ENCODE measurements around the gene BHLHE40.

BHLHE40 gene

DNA sequence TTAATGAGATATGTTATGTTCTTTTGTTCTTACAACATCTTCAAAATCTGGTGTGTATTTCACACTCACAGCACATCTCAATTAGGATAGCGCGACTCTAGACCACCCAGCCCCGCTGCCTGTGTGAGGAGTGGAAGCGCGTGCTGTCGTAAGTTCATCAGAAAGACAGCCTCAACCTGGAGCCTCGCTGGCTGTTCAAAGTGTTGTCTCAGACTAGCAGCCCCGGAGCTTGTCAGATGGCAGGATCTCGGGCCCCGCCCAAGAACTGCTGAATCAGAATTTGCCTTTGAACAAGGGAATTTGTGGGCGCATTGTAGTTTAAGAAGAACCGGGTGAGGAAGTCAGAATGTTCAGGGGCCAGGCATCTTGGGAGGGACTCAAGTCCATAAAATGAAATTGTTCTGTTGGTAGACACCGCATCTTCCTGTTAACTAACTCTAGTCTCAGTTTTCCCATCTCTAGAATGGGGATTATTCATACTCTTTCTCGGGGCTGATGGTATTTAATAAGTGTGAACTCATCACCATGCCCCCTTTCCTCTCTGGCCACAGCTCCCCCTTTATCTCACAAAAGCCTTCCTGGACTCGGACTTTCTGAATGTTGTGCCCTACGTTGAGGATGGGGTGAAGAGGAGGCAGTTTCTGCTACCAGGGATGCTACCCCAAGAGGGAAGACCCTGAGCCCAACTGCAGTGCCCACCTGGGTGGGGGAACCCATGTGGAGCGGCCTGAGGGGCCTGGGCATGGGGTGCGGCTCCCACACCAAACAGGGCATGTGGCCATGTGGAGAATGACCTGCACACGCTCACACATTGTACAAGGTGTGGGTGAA is 40.4 kb downstream of the BHLHE40 start:
- FAIRE-seq (no peak), DNase-seq (ENCODE audit: insufficient read length, low spot score) (no peak)
- no peak for TF ChIP-seq POLR2A (IDR thresholded peaks at IDR 0.05; ENCODE audit: low read depth, low read length)

DNA sequence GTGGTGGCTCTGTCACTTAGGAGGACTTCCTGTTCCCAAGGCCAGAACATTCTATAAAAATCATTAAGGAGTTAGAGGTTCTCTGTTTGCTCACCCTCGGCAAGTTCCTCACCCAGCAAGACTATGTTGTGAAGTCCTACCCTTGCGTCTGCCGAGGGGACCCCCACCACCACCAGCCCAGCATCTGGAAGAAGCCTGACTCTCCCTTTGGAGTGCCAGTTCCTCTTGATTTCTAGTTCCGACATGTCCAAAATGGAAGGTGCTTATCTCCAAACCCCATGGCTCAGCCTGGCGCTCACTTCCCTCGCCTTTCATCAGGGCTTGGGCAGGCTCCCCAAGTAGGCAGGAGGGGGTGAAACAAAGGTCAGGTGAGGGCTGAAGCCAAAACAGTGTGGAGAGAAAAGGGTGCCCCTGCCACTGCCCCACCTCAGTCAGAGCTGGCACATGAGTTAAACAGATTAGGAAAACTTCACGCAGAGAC is 41.0 kb downstream of the BHLHE40 start:
- FAIRE-seq (no peak), DNase-seq (ENCODE audit: insufficient read length, low spot score) (no peak)
- TF ChIP-seq POLR2A (IDR thresholded peaks at IDR 0.05; ENCODE audit: low read depth, low read length): no peak

DNA sequence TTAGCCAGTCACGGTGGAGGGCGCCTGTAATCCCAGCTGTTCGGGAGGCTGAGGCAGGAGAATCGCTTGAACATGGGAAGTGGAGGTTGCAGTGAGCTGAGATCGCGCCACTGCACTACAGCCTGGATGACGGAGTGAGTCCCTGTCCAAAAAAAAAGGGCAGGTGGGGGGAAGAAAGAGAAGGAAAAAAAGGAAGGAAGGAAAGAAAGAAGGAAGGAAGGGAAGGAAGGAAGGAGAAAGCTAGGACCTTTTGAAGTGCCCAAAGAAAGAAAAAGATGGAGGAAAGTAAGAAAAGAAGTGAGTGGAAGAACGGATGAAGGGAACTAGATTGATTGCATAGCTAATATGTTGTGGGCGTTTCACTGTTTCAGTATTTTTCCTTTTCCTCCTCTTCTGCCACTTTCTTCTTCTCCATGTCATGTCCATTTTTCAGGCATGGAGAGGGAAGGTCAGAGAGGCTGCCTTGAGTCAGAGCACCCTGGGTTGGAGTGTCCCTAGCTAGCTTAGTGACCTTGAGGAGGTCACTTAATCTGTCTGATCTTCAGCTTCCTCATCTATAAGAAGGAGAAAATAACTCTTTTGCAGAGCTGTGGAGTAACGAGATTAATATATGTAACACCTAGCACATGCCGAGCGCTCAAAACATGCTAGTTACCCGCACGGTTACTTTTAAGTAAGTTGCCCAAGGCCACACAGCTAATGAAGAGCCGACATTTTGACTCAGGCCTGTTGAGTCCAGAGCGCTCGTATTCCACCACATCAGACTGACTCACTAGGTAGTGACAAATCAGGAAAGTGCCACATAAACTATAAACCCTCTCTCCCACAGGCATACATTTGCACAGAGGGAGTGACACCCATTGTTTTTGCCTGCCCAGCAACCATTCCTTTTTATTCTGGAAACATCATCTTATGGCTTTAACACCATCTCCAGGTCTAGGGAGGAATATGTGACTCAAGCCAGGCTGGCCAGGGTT is 42.2 kb downstream of the BHLHE40 start:
- peak; percentile 43 for FAIRE-seq
- TF ChIP-seq POLR2A (IDR thresholded peaks at IDR 0.05; ENCODE audit: low read depth, low read length): no peak
- peak; percentile 67 for DNase-seq (ENCODE audit: insufficient read length, low spot score)

DNA sequence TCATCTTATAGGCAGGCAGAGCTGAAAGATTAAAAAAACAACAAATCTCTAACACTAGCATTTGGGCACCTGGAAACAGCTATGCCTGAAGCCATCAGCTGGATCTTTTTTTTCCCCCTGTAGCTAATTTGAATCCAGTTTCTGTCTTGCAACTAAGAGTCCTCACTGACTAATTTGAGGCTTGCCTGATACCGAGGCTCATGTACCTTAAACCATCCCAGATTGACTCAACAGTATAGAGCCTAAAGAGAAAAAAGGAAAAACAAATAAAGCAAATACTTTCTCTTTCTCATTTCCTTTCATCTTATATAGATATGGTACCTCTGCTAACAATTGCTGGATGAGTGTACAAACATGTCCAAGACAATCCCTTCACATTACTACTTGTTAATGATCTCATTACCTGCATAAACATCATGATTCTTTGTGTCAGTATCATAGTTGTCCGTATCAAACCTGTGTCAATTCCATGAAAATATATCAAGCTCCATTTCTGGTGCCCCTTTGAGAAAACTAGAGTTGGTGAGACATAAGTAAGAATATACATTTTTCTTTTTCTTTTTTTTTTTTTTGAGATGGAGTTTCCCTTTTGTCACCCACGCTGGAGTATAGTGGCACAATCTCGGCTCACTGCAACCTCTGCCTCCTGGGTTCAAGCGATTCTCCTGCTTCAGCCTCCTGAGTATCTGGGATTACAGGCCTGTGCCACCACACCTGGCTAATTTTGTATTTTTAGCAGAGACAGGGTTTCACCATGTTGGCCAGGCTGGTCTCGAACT is 43.1 kb downstream of the BHLHE40 start:
- TF ChIP-seq POLR2A (IDR thresholded peaks at IDR 0.05; ENCODE audit: low read depth, low read length): no peak
- no peak for DNase-seq (ENCODE audit: insufficient read length, low spot score)
- FAIRE-seq: no peak

DNA sequence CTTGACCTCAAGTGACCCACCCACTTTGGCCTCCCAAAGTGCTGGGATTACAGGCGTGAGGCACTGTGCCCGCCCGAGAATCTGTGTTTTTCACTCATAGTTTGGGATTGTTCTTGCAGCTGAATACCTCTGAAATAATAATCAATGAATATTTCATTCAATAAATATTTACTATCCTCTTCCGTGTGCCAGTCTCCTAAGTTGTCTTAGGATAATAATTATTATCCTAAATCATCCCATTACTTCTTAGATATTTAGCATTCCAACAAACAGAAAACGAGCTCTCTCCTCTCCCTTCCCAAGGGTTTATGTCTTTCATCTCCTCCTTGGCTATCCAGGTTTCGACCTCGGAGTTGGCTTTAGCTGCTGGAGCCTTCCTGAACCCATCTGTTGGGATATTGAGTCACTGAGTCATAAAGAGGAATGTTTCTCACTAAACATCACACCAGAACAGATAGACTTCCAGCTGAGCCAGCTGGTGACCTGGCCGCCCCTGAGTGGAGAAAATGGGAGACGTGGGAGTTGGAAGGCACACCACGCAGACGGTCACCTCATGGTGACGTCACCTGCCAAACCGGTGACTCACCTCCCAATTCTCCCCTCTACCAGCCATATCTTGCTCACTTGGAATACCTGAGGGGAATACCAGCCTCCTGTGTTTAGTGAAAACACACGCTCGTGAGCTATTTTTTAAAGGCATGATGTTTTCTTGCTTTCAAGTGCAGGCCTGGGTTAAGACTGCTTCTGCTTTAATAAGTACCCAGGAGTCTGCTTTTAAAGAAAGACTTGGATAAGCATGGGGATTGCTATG is 43.9 kb downstream of the BHLHE40 start:
- DNase-seq (ENCODE audit: insufficient read length, low spot score): peak; percentile 63
- no peak for TF ChIP-seq POLR2A (IDR thresholded peaks at IDR 0.05; ENCODE audit: low read depth, low read length)
- FAIRE-seq: peak; percentile 95

DNA sequence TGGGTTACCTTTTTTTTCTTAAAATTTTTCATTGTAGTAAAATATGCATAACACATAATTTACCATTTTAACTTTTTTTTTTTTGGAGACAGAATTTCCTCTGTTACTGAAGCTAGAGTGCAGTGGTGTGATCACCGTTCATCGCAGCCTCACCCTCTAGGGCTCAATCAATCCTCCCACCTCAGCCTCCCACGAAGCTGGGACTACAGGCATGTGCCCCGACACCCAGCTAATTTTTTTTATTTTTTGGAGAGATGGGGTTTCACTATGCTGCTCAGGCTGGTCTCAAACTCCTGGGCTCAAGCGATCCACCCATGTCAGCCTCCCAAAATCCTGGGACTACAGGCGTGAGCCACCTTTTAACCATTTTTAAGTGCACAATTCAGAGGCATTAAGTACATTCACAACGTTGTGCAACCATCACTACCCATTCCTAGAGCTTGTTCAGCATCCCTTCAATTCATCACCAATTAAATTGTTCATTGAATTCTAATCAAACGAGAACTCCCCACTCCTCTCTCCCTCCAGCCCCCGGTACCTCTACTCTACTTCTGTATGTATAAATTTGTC is 44.6 kb downstream of the BHLHE40 start:
- FAIRE-seq: no peak
- DNase-seq (ENCODE audit: insufficient read length, low spot score): no peak
- TF ChIP-seq POLR2A (IDR thresholded peaks at IDR 0.05; ENCODE audit: low read depth, low read length): no peak

DNA sequence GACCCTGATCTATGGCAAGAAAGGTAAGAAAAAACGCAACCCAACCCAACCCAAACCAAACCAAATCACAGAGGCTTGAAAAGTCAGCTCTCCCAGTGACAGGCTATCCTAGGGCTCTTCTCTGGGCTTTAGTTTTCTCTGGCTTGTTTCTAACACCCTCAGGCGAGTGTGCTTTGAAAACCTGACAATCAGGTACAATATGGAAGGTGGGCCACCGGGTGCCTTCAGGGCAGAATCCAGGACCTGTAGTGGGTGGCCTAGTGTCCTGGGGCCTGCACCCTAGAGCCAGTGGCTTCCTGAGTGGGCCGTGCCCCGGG is 46.8 kb downstream of the BHLHE40 start:
- no peak for FAIRE-seq

DNA sequence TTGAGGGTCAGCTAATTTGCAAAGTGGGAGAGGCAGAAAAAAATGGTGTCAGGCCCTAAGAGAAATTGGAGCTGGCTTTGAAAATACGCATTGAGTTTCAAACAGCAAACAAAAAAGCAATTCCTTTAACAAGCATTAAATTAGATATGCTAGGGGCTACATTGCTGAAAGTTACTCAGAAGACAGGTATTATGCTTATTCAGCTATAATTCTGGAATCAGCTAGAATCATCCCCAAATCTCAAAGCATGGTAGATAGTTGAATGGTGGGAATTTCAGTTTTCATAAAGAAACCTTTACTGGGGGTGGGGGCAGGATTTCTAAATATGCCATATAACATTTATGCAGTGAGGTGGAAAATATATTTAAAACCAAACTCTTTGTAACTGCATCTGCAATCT is 50.5 kb downstream of the BHLHE40 start:
- no peak for TF ChIP-seq POLR2A (IDR thresholded peaks at IDR 0.05; ENCODE audit: low read depth, low read length)
- DNase-seq (ENCODE audit: insufficient read length, low spot score) (no peak), FAIRE-seq (no peak)

More for the DNA sequence above, 46.8 kb downstream of the BHLHE40 start:
- no peak for DNase-seq (ENCODE audit: insufficient read length, low spot score)
- no peak for TF ChIP-seq POLR2A (IDR thresholded peaks at IDR 0.05; ENCODE audit: low read depth, low read length)

DNA sequence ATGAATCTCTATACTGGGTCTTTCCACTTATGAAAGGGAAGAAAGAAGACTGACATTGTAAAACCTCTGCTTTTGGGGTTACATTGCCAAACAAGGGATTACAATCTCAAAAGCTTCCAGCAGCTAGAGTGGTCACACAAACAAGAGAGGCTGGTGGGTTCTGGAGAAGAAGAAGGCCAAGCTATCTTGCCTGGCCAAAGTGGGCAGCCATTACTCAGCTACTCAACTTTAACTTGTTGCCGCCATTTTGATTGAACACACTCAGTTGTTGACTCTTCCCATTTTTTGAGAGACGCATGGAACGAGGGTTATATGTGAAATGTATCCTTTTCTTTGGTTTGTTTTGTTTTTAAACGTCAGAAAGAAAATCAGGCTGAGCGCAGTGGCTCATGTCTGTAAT is 50.9 kb downstream of the BHLHE40 start:
- DNase-seq (ENCODE audit: insufficient read length, low spot score) (no peak), FAIRE-seq (no peak)
- TF ChIP-seq POLR2A (IDR thresholded peaks at IDR 0.05; ENCODE audit: low read depth, low read length): no peak

DNA sequence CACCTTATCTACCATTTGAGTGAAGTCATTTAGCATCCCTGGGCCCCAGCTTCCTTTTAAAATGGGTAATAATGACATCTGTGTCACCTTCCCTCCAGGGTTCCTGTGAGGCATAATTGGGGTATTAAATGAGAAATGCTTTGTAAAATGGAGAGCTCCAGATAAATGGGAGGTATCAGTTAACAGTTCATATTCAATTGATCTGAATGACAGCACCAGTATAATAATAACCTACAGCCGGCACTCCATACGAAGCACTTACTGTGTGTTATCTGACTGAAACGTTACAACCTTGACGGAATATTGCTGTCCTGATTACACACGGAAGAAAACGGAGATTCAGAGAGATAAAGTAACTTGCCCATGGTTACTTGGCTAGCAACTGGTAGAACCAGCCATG is 53.6 kb downstream of the BHLHE40 start:
- FAIRE-seq (no peak), DNase-seq (ENCODE audit: insufficient read length, low spot score) (no peak)
- TF ChIP-seq POLR2A (IDR thresholded peaks at IDR 0.05; ENCODE audit: low read depth, low read length): no peak
